Activated B cell treated with CpG ODN at 0.5 μM for 24 hours (primary cell): ENCODE data around the gene CCR1. TPM values are rescaled to one million over a fixed set of nuclear protein-coding genes. Genes with fewer than 3 reads are reported as not detected.

Experiments used
- ATAC-seq: fragments of 200-7000 bp; cut with Tn5 transposase; one replicate; pipeline ENCODE4 v1.10.0; 2021; ENCODE audit warnings: low read depth, mild to moderate bottlenecking, moderate library complexity
- CTCF ChIA-PET: fragments of 350-600 bp; sonication (Branson Sonifier 250); formaldehyde crosslinking; loops from one replicate; lab custom pipeline; 2021; ENCODE audit warnings: antibody characterized with exemption; lab: Charles Lee
- POLR2A ChIA-PET: fragments of 350-600 bp; sonication (Branson Sonifier 250); formaldehyde crosslinking; loops from one replicate; lab custom pipeline; 2021; ENCODE audit warnings: antibody characterized with exemption; lab: Charles Lee
- DNase-seq: peaks from one replicate; pipeline ENCODE4 v3.0.0; 2022
- H3K27ac Mint-ChIP-seq: one replicate; pipeline ENCODE4 v1.8.0; 2020; ENCODE audit warnings: mixed read lengths
- H3K27me3 Mint-ChIP-seq: one replicate; pipeline ENCODE4 v1.8.0; 2021; ENCODE audit warnings: mixed read lengths
- H3K36me3 Mint-ChIP-seq: one replicate; pipeline ENCODE4 v1.8.0; 2021; ENCODE audit warnings: low read depth, mixed read lengths
- H3K4me1 Mint-ChIP-seq: one replicate; pipeline ENCODE4 v1.8.0; 2021; ENCODE audit warnings: mixed read lengths
- H3K4me3 Mint-ChIP-seq: one replicate; pipeline ENCODE4 v1.8.0; 2020; ENCODE audit warnings: mild to moderate bottlenecking, mixed read lengths
- H3K9me3 Mint-ChIP-seq: one replicate; pipeline ENCODE4 v1.8.0; 2020; ENCODE audit warnings: mixed read lengths
- intact Hi-C: fragments of 100-400 bp; cut with micrococcal nuclease; formaldehyde crosslinking; loops from one replicate; pipeline ENCODE4 v1.15.1; 2024
- total RNA-seq: library from RNA; stranded (reverse); gene quantifications from 2 replicates; pipeline ENCODE4 v1.2.3, GENCODE V29; 2022
- TF ChIP-seq, protein P1 (sequence below): fragments of 200-600 bp; IDR thresholded peaks from one replicate; pipeline ENCODE4 v1.8.0; 2022; ENCODE audit warnings: antibody characterized with exemption, mild to moderate bottlenecking

The CCR1 gene
- total RNA-seq, 1 donor from 2014 or later, result 0.82 TPM

DNA sequence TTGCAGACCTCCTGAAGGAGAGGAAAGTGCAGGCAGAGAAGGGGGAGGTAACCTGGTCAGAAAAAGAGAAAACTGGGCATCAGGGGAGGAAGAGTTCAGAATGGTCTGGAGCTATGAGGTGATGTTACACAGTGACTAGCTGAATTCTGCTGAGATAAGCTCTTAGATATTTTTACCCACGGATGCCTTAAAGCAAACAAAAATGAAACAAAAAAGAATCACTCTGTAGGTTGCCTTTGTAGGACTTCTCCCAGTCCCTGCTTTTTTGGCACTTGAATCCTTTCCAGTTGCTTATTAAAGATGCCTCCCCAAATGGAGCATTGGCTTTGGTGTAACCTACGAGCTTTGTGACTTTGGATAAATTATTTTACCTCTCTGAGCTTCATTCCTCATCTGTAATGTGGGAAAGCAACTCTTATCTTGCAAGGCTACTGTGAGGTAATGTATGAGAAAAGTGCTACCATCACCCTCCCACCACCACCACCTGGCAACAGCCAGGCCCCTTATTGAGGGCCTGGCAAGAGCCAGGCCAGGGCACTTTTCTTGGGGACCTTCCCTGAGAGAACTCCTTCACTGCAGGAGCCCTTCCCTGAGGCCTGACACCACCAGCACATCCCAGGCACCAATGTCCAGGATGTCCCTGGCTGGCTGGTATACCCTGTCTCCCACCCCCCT, 2.7 kb downstream of the CCR1 start:
- DNase-seq, result no peak
- peaks cover 4% of the 10 kb centered on the region for H3K36me3 Mint-ChIP-seq
- no peaks in the 10 kb centered on the region for H3K9me3 Mint-ChIP-seq
- ATAC-seq, result no peak
- TF ChIP-seq, protein P1, sequence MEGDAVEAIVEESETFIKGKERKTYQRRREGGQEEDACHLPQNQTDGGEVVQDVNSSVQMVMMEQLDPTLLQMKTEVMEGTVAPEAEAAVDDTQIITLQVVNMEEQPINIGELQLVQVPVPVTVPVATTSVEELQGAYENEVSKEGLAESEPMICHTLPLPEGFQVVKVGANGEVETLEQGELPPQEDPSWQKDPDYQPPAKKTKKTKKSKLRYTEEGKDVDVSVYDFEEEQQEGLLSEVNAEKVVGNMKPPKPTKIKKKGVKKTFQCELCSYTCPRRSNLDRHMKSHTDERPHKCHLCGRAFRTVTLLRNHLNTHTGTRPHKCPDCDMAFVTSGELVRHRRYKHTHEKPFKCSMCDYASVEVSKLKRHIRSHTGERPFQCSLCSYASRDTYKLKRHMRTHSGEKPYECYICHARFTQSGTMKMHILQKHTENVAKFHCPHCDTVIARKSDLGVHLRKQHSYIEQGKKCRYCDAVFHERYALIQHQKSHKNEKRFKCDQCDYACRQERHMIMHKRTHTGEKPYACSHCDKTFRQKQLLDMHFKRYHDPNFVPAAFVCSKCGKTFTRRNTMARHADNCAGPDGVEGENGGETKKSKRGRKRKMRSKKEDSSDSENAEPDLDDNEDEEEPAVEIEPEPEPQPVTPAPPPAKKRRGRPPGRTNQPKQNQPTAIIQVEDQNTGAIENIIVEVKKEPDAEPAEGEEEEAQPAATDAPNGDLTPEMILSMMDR, result no peak
- POLR2A ChIA-PET, result interaction anchor here (1.6 kb wide), 1 partner anchor 13 kb away, joined by 4 read pairs; no protein-coding TSS in a partner anchor
- H3K27ac Mint-ChIP-seq, result no peak overlapping the region
- H3K27me3 Mint-ChIP-seq, result no peaks in the 10 kb centered on the region
- intact Hi-C loops, result loop anchor here (5.0 kb wide), 1 partner anchor 38 kb away; no protein-coding TSS in a partner anchor
- H3K4me3 Mint-ChIP-seq, result no peak overlapping the region
- peaks cover 52% of the 10 kb centered on the region for H3K4me1 Mint-ChIP-seq
- CTCF ChIA-PET, result interaction anchor here (0.5 to 2.1 kb wide), 5 partner anchors 11 to 165 kb away, joined by 3 to 5 read pairs (median 3); partner anchors contain the start of gene CCR5

DNA sequence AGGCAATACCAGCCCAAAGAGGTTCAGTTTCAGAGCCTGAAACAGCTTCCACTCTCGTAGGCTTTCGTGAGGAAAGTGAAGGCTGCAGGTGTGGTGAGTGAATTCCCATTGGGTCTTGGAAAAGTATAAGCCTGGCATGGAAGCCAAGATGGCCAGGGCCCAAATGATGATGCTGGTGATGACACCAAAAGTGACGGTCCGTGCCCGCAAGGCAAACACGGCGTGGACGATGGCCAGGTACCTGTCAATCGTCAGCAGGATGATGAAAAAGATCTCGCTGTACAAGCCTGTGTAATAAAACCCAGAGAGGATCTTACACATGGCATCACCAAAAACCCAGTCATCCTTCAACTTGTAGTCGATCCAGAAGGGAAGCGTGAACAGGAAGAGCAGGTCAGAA, 4.4 kb downstream of the CCR1 start:
- POLR2A ChIA-PET, result no interaction called here
- Mint-ChIP-seq H3K4me1 (peaks cover 40% of the 10 kb centered on the region), H3K36me3 (peaks cover 4% of the 10 kb centered on the region), H3K4me3 (no peak overlapping the region), H3K9me3 (no peaks in the 10 kb centered on the region), H3K27me3 (no peaks in the 10 kb centered on the region), H3K27ac (no peak overlapping the region)
- no peak for DNase-seq
- intact Hi-C loops, result no loop called here
- CTCF ChIA-PET, result no interaction called here
- ATAC-seq, result no peak
- TF ChIP-seq, protein P1, result no peak

GRCh38 chr3:46202535-46202934, 5.6 kb downstream of the CCR1 start:
- CTCF ChIA-PET, result interaction anchor here (1.2 kb wide), 1 partner anchor 122 kb away, joined by 3 read pairs; no protein-coding TSS in a partner anchor
- POLR2A ChIA-PET, result no interaction called here
- ATAC-seq, result no peak

GRCh38 chr3:46200790-46201189, 7.3 kb downstream of the CCR1 start:
- POLR2A ChIA-PET, result no interaction called here
- H3K36me3 Mint-ChIP-seq, result peaks cover 4% of the 10 kb centered on the region
- peaks cover 11% of the 10 kb centered on the region for H3K4me1 Mint-ChIP-seq

More at GRCh38 chr3:46202535-46202934, 5.6 kb downstream of the CCR1 start:
- Mint-ChIP-seq H3K36me3 (peaks cover 4% of the 10 kb centered on the region), H3K27ac (no peak overlapping the region), H3K9me3 (peaks cover under 1% of the 10 kb centered on the region), H3K4me1 (peaks cover 29% of the 10 kb centered on the region), H3K27me3 (no peaks in the 10 kb centered on the region), H3K4me3 (no peak overlapping the region)
- intact Hi-C loops, result no loop called here
- TF ChIP-seq, protein P1, result no peak
- DNase-seq, result no peak

DNA sequence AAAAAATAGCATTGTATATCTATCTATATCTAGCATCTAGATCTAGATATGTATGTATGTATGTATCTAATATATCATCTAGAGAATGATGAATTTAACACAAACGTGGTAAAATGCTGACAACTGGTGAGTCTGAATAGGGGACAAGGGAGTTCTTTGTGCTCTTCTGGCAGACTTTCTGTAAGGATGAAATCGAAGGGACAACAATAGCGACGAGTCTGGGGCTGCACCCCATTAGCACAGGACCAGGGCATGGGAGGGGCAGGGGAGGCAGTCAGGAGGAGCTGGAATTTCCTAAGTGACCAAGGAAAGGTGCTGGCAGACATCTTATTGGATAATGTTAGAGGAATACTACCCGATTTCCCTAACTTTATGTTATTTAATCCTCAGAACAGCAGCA, 7.9 kb downstream of the CCR1 start:
- H3K27ac Mint-ChIP-seq, result no peak overlapping the region

More at GRCh38 chr3:46200790-46201189, 7.3 kb downstream of the CCR1 start:
- H3K27ac Mint-ChIP-seq, result no peak overlapping the region
- H3K4me3 Mint-ChIP-seq, result no peak overlapping the region
- CTCF ChIA-PET, result no interaction called here
- intact Hi-C loops, result no loop called here
- DNase-seq (no peak), ATAC-seq (no peak)
- peaks cover 3% of the 10 kb centered on the region for H3K9me3 Mint-ChIP-seq
- TF ChIP-seq, protein P1, result no peak
- H3K27me3 Mint-ChIP-seq, result no peaks in the 10 kb centered on the region

More for the DNA sequence above, 7.9 kb downstream of the CCR1 start:
- ChIA-PET CTCF (no interaction called here), POLR2A (no interaction called here)
- TF ChIP-seq, protein P1, result no peak
- intact Hi-C loops, result no loop called here
- ATAC-seq, result no peak
- H3K4me1 Mint-ChIP-seq, result peaks cover 6% of the 10 kb centered on the region
- no peaks in the 10 kb centered on the region for H3K27me3 Mint-ChIP-seq
- H3K4me3 Mint-ChIP-seq, result no peak overlapping the region
- DNase-seq, result no peak
- H3K36me3 Mint-ChIP-seq, result peaks cover 4% of the 10 kb centered on the region
- H3K9me3 Mint-ChIP-seq, result peaks cover 3% of the 10 kb centered on the region
